Measurements from ENCODE around the gene OR51F1.

The OR51F1 gene

DNA sequence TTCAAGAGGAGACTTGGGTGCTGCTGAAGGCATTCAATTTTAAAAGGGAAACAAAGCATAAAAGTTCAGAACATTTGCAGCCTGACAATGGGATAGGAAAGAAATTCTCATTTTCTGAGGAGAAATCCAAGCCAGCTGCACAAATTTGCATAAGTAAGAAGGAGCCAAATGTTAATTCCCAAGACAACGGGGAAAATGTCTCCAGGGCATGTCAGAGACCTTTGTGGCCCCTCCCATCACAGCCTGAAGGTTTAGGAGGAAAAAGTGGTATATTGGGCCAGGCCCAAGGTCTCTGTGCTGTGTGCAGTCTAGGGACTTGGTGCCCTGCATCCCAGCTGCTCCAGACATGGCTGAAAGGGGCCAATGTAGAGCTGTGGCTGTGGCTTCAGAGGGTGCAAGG, 12.7 kb upstream of the OR51F1 start:
- no peak for DNase-seq (ENCODE audit: low read depth)
- H3K4me3 ChIP-seq (ENCODE audit: control insufficient read depth, low read depth, low read length): no peak overlapping the region
- TF ChIP-seq, protein P1, sequence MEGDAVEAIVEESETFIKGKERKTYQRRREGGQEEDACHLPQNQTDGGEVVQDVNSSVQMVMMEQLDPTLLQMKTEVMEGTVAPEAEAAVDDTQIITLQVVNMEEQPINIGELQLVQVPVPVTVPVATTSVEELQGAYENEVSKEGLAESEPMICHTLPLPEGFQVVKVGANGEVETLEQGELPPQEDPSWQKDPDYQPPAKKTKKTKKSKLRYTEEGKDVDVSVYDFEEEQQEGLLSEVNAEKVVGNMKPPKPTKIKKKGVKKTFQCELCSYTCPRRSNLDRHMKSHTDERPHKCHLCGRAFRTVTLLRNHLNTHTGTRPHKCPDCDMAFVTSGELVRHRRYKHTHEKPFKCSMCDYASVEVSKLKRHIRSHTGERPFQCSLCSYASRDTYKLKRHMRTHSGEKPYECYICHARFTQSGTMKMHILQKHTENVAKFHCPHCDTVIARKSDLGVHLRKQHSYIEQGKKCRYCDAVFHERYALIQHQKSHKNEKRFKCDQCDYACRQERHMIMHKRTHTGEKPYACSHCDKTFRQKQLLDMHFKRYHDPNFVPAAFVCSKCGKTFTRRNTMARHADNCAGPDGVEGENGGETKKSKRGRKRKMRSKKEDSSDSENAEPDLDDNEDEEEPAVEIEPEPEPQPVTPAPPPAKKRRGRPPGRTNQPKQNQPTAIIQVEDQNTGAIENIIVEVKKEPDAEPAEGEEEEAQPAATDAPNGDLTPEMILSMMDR (conservative IDR thresholded peaks at IDR 0.05; ENCODE audit: control insufficient read depth, insufficient read depth, low read depth, low read length): no peak

DNA sequence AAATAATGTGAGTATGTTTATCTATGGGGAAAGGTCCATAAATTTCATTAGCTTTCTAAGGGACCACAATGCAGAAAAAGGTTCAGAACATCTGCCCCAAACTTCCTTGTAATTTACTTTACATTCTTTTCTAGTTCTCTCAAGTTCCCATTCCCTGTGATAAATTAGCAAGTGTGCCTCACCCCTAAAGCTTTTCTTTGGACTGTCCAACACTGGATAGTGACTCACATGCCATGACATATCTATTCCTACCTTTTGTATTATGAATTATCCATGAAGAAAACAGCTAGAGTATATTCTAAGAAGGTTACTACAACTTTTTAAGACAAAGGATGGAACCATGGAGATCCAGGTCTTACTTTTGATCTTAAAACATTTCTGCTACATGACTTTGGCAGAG, 1.6 kb downstream of the OR51F1 start:
- no peak for DNase-seq (ENCODE audit: low read depth)
- H3K4me3 ChIP-seq (ENCODE audit: control insufficient read depth, low read depth, low read length): no peak overlapping the region
- TF ChIP-seq, protein P1 (conservative IDR thresholded peaks at IDR 0.05; ENCODE audit: control insufficient read depth, insufficient read depth, low read depth, low read length): no peak

DNA sequence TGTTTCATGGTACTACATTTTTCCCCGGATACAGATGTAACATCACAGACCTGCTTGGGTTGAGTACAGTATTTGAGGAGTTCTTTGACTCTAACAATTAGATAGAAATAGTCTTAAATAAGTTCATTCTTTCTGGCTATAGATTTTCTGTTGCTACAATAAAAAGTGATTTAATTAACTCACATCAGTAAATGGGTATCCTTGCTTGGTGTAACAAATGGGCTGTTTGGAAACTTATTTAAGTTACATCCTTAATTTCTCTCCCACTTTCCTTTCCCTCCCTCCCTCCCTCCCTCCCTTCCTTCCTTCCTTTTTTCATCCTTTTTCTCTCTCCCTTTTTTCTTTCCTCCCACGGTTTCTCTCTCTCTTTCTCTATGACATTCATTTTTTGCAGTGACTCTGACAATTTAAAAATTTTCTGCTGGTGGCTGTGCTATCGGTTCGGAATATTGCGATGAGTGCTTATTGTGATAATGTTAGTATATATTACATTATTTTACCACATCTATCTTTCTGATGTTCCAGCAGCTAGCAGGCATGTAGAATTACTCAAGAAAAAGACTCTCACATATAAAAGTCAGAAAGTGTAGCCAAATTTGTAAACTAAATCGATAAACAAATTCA, 3.2 kb downstream of the OR51F1 start:
- no peak for DNase-seq (ENCODE audit: low read depth)
- TF ChIP-seq, protein P1 (conservative IDR thresholded peaks at IDR 0.05; ENCODE audit: control insufficient read depth, insufficient read depth, low read depth, low read length): no peak
- H3K4me3 ChIP-seq (ENCODE audit: control insufficient read depth, low read depth, low read length): no peak overlapping the region

DNA sequence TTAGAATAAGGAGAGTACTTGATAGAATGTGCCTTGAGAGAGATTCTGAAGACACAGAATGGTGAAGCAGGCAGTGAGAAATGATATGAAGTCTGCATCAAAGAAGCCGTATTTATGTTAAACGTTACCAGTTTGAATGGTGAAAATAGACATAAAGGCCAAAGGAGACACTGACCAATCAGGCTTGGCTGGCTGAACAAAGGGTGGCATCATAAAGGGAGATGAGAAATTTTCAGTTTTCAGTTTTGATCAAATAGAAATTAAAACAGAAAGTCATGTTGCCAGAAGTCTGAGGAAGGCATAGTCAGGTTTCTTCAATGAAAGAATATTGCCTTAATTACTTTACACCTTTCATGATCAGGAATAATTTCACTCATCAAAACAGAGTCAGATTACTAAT, 6.6 kb downstream of the OR51F1 start:
- no peak overlapping the region for H3K4me3 ChIP-seq (ENCODE audit: control insufficient read depth, low read depth, low read length)

DNA sequence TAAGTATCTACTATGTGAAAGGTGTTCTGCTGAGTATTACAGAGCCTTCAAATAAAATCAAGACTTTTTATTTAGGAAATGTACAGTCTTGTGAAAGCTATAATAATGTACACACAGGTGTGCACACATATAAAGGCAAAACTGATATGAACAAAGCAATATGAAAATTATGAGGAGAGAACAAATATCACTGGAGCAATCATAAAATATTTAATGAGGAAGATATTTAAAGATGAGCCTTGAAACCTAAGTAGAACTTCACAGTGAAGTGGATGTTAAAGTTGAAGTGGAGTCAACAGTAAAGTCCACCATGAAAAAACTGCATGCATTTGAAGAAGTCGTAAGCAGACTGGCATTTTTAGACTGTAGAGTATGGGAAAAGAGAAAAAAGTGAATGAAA, 18.5 kb downstream of the OR51F1 start:
- TF ChIP-seq, protein P1 (conservative IDR thresholded peaks at IDR 0.05; ENCODE audit: control insufficient read depth, insufficient read depth, low read depth, low read length): no peak
- DNase-seq (ENCODE audit: low read depth): no peak
- no peak overlapping the region for H3K4me3 ChIP-seq (ENCODE audit: control insufficient read depth, low read depth, low read length)

More for the DNA sequence above, 6.6 kb downstream of the OR51F1 start:
- no peak for DNase-seq (ENCODE audit: low read depth)
- TF ChIP-seq, protein P1 (conservative IDR thresholded peaks at IDR 0.05; ENCODE audit: control insufficient read depth, insufficient read depth, low read depth, low read length): no peak

DNA sequence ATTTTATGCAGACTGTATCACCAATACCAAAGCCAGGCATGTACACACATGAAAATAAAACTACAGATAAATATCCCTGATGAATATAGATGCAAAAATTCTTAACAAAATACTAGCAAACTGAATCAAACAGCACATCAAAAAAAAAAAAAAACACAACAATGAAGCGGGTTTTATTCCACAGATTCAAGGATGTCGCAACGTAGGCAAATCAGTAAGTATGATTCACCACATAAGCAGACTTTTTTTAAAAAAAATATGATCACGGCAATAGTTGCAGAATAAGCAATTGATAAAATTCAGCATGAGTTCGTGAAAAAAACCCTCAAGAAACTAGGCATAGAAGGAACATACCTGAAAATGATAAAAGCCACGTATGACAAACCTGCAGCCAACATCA, 21.3 kb downstream of the OR51F1 start:
- no peak overlapping the region for H3K4me3 ChIP-seq (ENCODE audit: control insufficient read depth, low read depth, low read length)
- TF ChIP-seq, protein P1 (conservative IDR thresholded peaks at IDR 0.05; ENCODE audit: control insufficient read depth, insufficient read depth, low read depth, low read length): no peak
- peak; percentile 30 for DNase-seq (ENCODE audit: low read depth)

DNA sequence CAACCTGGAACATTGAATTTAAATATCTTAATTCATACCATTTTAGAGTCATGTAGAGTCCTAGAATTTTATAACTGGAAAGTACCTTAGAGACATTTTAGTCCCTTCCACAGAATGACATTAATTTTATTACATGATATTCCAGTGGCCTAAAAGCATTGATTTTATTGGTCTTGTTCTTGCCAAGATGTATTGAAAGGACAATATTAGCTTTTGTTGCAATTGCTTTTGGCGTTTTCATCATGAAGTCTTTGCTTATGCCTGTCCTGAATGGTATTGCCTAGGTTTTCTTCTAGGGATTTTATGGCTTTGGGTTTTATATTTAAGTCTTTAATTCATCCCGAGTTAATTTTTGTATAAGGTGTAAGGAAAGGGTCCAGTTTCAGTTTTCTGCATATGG, 29.0 kb downstream of the OR51F1 start:
- no peak for DNase-seq (ENCODE audit: low read depth)
- no peak overlapping the region for H3K4me3 ChIP-seq (ENCODE audit: control insufficient read depth, low read depth, low read length)
- TF ChIP-seq, protein P1 (conservative IDR thresholded peaks at IDR 0.05; ENCODE audit: control insufficient read depth, insufficient read depth, low read depth, low read length): no peak

Measured in fibroblast of mammary gland (primary cell).